ENCODE measurements around the gene PTGS1. TPM values are rescaled to one million over a fixed set of nuclear protein-coding genes. Genes with fewer than 3 reads are reported as not detected.

PTGS1 gene
- total and polyA plus RNA-seq, 9 of the 15 experiments (the other 6 are each of a cell fraction or from before 2014, with no cell fraction given) = 3.4 to 12.9 (median 5.3) TPM

DNA sequence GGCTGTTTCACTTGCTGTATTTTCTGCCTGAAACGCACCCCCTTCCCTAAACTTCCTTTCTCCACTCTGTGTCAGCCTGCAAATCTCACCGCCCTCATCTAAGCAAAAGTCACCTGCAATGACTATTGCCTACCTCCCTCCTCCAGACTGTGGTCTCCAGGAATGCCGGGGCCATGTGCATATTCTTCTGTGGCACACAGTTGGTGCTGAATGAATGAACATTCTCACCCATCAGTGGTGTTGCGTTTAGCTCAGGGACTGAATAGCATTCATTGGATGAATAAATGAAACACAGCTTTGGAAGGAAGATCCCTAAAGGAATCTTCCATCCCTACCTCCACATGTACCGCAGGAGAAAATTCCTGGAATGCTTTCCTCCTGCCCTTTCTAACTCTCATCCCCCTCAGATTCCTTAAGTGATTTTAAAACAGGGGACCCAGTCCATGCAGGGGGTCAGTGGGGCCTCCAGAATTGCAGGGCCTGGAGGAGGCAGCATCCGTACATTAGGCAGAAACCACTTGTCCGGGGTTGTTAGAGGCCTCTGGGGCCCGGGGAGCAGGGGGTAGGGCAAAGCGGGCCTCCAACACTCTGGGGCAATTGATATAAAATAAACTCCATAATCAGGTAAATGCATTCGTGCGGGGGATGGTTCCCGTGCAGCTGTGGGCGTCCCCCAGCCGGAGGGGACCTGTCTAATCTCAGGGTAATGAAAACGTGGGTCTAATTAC lies 28.3 kb upstream of the PTGS1 start (continued):
- TF ChIP-seq, protein P1, sequence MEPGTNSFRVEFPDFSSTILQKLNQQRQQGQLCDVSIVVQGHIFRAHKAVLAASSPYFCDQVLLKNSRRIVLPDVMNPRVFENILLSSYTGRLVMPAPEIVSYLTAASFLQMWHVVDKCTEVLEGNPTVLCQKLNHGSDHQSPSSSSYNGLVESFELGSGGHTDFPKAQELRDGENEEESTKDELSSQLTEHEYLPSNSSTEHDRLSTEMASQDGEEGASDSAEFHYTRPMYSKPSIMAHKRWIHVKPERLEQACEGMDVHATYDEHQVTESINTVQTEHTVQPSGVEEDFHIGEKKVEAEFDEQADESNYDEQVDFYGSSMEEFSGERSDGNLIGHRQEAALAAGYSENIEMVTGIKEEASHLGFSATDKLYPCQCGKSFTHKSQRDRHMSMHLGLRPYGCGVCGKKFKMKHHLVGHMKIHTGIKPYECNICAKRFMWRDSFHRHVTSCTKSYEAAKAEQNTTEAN (CRISPR knock-in tag; IDR thresholded peaks at IDR 0.05) = no peak
- no peak for TF ChIP-seq FOXK1 (CRISPR knock-in tag; IDR thresholded peaks at IDR 0.05; ENCODE audit: borderline replicate concordance)

DNA sequence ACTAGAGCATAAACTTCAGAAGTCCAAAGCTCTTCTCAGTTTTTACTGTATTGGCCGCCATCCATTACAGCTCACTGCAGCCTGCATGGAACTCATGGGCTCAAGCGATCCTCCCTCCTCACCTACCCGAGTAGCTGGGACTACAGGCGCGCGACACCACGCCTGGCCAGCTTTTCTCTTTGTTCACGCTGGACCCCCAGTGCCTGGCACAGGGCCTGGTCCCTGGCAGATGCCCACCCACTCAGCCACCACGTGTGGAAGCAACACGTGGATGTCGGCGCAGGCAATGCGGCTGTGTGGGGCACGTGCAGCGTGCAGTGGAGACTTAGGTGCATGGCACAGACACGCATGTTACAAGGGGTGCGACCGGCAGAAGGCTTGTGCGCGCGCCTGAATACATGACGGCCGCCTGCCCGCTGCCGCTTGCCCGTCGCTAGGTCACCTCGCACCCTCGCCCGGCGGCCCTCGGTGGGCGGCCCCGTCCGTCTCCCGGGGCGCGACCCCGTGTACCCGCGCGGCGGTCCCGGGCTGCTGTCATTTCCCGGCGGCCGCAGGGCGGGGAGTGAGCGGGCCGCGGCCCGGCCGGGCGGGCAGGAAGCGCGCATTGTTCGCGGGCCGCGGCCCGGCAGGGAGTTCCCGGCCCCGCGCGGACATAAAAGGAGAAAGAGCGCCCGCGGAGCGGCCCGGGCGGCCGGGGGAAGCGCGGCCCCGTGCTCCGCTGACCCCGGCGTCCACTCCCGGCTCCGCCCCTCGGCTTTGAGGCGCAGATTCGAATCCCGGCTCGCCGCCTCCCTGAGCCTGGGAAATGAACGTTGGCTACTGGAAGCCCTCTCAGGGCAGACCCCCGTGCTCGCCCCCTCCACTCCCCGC lies 24.1 kb upstream of the PTGS1 start:
- no peak overlapping the region for H3K4me3 ChIP-seq

More for the DNA sequence above, 24.1 kb upstream of the PTGS1 start:
- TF ChIP-seq, protein P2, sequence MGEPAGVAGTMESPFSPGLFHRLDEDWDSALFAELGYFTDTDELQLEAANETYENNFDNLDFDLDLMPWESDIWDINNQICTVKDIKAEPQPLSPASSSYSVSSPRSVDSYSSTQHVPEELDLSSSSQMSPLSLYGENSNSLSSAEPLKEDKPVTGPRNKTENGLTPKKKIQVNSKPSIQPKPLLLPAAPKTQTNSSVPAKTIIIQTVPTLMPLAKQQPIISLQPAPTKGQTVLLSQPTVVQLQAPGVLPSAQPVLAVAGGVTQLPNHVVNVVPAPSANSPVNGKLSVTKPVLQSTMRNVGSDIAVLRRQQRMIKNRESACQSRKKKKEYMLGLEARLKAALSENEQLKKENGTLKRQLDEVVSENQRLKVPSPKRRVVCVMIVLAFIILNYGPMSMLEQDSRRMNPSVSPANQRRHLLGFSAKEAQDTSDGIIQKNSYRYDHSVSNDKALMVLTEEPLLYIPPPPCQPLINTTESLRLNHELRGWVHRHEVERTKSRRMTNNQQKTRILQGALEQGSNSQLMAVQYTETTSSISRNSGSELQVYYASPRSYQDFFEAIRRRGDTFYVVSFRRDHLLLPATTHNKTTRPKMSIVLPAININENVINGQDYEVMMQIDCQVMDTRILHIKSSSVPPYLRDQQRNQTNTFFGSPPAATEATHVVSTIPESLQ (CRISPR knock-in tag; IDR thresholded peaks at IDR 0.05) = no peak
- TF ChIP-seq EZH2 (IDR thresholded peaks at IDR 0.05; ENCODE audit: borderline replicate concordance, low read depth, low read length) = no peak
- TF ChIP-seq, protein P3, sequence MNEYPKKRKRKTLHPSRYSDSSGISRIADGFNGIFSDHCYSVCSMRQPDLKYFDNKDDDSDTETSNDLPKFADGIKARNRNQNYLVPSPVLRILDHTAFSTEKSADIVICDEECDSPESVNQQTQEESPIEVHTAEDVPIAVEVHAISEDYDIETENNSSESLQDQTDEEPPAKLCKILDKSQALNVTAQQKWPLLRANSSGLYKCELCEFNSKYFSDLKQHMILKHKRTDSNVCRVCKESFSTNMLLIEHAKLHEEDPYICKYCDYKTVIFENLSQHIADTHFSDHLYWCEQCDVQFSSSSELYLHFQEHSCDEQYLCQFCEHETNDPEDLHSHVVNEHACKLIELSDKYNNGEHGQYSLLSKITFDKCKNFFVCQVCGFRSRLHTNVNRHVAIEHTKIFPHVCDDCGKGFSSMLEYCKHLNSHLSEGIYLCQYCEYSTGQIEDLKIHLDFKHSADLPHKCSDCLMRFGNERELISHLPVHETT (CRISPR knock-in tag; conservative IDR thresholded peaks at IDR 0.05 in 1 of 2, IDR thresholded peaks at IDR 0.05 in 1 of 2) = no peak
- TF ChIP-seq, protein P4, sequence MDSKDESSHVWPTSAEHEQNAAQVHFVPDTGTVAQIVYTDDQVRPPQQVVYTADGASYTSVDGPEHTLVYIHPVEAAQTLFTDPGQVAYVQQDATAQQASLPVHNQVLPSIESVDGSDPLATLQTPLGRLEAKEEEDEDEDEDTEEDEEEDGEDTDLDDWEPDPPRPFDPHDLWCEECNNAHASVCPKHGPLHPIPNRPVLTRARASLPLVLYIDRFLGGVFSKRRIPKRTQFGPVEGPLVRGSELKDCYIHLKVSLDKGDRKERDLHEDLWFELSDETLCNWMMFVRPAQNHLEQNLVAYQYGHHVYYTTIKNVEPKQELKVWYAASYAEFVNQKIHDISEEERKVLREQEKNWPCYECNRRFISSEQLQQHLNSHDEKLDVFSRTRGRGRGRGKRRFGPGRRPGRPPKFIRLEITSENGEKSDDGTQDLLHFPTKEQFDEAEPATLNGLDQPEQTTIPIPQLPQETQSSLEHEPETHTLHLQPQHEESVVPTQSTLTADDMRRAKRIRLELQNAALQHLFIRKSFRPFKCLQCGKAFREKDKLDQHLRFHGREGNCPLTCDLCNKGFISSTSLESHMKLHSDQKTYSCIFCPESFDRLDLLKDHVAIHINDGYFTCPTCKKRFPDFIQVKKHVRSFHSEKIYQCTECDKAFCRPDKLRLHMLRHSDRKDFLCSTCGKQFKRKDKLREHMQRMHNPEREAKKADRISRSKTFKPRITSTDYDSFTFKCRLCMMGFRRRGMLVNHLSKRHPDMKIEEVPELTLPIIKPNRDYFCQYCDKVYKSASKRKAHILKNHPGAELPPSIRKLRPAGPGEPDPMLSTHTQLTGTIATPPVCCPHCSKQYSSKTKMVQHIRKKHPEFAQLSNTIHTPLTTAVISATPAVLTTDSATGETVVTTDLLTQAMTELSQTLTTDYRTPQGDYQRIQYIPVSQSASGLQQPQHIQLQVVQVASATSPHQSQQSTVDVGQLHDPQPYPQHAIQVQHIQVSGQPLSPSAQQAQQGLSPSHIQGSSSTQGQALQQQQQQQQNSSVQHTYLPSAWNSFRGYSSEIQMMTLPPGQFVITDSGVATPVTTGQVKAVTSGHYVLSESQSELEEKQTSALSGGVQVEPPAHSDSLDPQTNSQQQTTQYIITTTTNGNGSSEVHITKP (IDR thresholded peaks at IDR 0.05; ENCODE audit: partially characterized antibody) = no peak
- no peak for TF ChIP-seq ZNF766 (CRISPR knock-in tag; conservative IDR thresholded peaks at IDR 0.05)
- POLR2A ChIA-PET = no interaction called here
- 67% methylated on average over 25 of the region's 90 CpGs for WGBS (ENCODE audit: insufficient coverage, low coverage, missing lambda C conversion rate)
- in situ Hi-C loops (cut with MboI) (loop anchor here (25.0 kb wide), 1 partner anchor 659 kb away; no protein-coding TSS in a partner anchor), intact Hi-C loops (cut with micrococcal nuclease) (no loop called here)
- no peak for DNase-seq (ENCODE audit: extremely low read depth in 1 of 4, low spot score in 3 of 4)
- FAIRE-seq = no peak
- H3K4me2 ChIP-seq (ENCODE audit: insufficient read depth, low read length) = no peak overlapping the region
- H3K9ac ChIP-seq (ENCODE audit: insufficient read depth in 1 of 2, low read depth in 2 of 2, low read length in 2 of 2) = no peak overlapping the region
- CTCF ChIA-PET (ENCODE audit: low intra/inter-chr PET ratio) = interaction anchor here (6.0 kb wide), 1 partner anchor 221 kb away, joined by 88 read pairs; no protein-coding TSS in a partner anchor
- no peaks in the 10 kb centered on the region for H3K9me1 ChIP-seq (ENCODE audit: control insufficient read depth, insufficient read depth, low read length)
- H3K4me1 ChIP-seq (replicated peaks in 1 of 2; ENCODE audit: control insufficient read depth in 2 of 2, insufficient read depth in 2 of 2, low read length in 2 of 2) = peaks cover 0 to 4% of the 10 kb centered on the region in 2 experiments; a peak in 1 of 5 replicates
- H3K27ac ChIP-seq (ENCODE audit: extremely low read depth, low read depth, low read length) = no peak overlapping the region
- H3K36me3 ChIP-seq (ENCODE audit: control insufficient read depth, insufficient read depth, low read length) = no peaks in the 10 kb centered on the region
- no peaks in the 10 kb centered on the region for H3K9me3 ChIP-seq (replicated peaks; ENCODE audit: control insufficient read depth, insufficient read depth, low read depth, low read length)
- no peak for ATAC-seq
- no peak overlapping the region for H2AFZ ChIP-seq (ENCODE audit: low read depth, low read length)
- no peaks in the 10 kb centered on the region for H3K79me2 ChIP-seq (ENCODE audit: control insufficient read depth, insufficient read depth, low read length)
- H4K20me1 ChIP-seq (replicated peaks; ENCODE audit: control insufficient read depth, insufficient read depth, low read length) = no peaks in the 10 kb centered on the region; the same call in 1 of the 2 replicates
- no TSS peak for BruUV-seq (replicated peaks)
- H3K27me3 ChIP-seq (ENCODE audit: control insufficient read depth in 2 of 2, insufficient read depth in 2 of 2, low read length in 2 of 2) = peaks cover 0 to 10% of the 10 kb centered on the region in 2 experiments; a peak in 2 of 5 replicates
